Measurements from ENCODE around the gene RNF144A. TPM values are rescaled to one million over a fixed set of nuclear protein-coding genes. Genes with fewer than 3 reads are reported as not detected.

RNF144A gene
- total and polyA plus RNA-seq, 2 donors from 2014 or later, result 4.2 to 12.3 TPM

DNA sequence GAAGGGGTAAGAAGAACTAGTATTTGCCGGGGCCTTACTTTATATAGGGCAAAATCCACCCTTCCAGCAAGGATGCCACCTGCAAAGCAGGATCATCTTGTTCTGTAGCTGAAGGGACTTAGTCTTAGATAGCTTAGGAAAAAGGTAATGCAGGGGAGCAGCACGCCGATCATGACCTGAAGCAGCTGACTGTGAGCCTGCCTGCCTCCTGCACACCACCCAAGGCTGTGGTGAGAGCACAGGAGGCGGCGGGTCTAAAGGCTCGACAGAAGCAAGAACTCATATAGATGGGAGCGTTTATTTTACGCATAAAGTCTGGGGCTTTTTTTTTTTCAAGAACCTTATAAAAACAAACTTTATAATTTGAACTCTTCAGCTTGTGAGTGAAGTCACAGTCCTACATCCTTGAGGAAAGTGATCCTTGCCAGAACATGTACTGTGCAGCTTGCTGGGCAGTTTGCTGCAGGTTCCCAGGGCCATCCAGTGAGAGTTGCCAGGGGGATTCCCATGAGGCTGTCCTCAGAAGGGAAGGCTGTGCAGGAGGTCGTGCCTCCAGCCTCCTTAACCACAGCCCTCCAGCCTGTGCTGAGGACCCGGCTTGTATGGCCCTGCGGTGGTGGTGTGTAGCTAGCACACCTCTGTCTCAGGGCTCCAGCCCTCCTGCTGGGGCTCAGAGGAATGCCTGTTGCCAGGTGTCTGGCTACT is 92.1 kb downstream of the RNF144A start:
- Histone ChIP-seq H3K27ac (ENCODE audit: low read depth in 2 of 2, low read length in 2 of 2) (no peak overlapping the region), H3K9me3 (ENCODE audit: control insufficient read depth in 2 of 3, insufficient read depth in 1 of 3, low read length in 3 of 3) (no peaks in the 10 kb centered on the region), H3K9ac (ENCODE audit: low read length in 3 of 3) (no peak overlapping the region), H3K4me3 (ENCODE audit: low read length in 3 of 3) (no peak overlapping the region), H3K36me3 (ENCODE audit: control insufficient read depth in 2 of 3, insufficient read depth in 3 of 3, low read length in 3 of 3) (no peaks in the 10 kb centered on the region), H3K27me3 (ENCODE audit: control insufficient read depth, insufficient read depth, low read length) (no peaks in the 10 kb centered on the region), H3K4me1 (ENCODE audit: control insufficient read depth in 2 of 3, insufficient read depth in 2 of 3, low read depth in 1 of 3, low read length in 3 of 3) (peaks cover 0 to 18% (median 15%) of the 10 kb centered on the region in 3 donors)
- TF ChIP-seq, protein P1, sequence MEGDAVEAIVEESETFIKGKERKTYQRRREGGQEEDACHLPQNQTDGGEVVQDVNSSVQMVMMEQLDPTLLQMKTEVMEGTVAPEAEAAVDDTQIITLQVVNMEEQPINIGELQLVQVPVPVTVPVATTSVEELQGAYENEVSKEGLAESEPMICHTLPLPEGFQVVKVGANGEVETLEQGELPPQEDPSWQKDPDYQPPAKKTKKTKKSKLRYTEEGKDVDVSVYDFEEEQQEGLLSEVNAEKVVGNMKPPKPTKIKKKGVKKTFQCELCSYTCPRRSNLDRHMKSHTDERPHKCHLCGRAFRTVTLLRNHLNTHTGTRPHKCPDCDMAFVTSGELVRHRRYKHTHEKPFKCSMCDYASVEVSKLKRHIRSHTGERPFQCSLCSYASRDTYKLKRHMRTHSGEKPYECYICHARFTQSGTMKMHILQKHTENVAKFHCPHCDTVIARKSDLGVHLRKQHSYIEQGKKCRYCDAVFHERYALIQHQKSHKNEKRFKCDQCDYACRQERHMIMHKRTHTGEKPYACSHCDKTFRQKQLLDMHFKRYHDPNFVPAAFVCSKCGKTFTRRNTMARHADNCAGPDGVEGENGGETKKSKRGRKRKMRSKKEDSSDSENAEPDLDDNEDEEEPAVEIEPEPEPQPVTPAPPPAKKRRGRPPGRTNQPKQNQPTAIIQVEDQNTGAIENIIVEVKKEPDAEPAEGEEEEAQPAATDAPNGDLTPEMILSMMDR (IDR thresholded peaks at IDR 0.05; ENCODE audit: borderline replicate concordance, extremely low read depth, insufficient read depth), result no peak
- FAIRE-seq, result no peak
- intact Hi-C loops (cut with DNase I), result no loop called here
- DNase-seq, result no peak

DNA sequence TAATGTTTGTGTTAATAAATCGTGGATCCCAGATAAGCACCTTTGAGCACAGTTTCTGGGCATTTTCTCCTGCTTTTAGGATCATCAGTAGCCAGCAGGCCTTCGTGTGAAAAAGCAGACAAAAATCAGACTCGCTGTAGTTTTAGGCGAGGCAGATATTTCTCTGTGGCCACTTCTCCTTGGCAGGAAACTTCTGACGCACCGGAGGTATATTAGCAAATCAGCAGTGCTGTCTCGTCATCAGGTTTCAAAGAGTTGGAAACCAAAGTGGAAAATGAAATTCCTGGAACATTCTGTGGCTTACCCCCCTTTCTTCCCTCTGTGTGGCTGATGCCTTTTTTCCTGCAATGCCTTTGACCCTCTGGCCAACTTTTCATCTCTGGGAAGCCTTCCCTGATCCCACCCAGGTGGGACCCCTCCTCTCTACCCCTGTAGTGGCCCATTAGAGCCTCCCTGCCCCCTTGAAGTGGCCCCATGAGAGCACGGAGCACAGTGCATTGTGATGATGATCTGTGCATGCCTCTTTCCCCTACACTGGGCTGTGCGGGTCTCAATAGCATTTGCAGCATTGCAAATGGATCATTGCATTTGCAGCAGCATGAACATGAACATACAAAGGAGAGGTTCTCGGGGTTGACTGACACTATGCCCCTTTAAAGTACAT is 93.3 kb downstream of the RNF144A start:
- no peaks in the 10 kb centered on the region for H3K9me3 ChIP-seq (ENCODE audit: control insufficient read depth in 2 of 3, insufficient read depth in 1 of 3, low read length in 3 of 3)
- no peaks in the 10 kb centered on the region for H3K27me3 ChIP-seq (ENCODE audit: control insufficient read depth, insufficient read depth, low read length)
- no peak overlapping the region for H3K4me3 ChIP-seq (ENCODE audit: low read length in 3 of 3)
- intact Hi-C loops (cut with DNase I), result no loop called here
- H3K27ac ChIP-seq (ENCODE audit: low read depth in 2 of 2, low read length in 2 of 2), result no peak overlapping the region
- H3K36me3 ChIP-seq (ENCODE audit: control insufficient read depth in 2 of 3, insufficient read depth in 3 of 3, low read length in 3 of 3), result no peaks in the 10 kb centered on the region
- no peak overlapping the region for H3K9ac ChIP-seq (ENCODE audit: low read length in 3 of 3)
- H3K4me1 ChIP-seq (ENCODE audit: control insufficient read depth in 2 of 3, insufficient read depth in 2 of 3, low read depth in 1 of 3, low read length in 3 of 3), result peaks cover 2 to 18% (median 15%) of the 10 kb centered on the region in 3 donors
- FAIRE-seq (no peak), DNase-seq (peak in 1 of 5 donors; percentile 46)
- TF ChIP-seq, protein P1 (IDR thresholded peaks at IDR 0.05; ENCODE audit: borderline replicate concordance, extremely low read depth, insufficient read depth), result no peak

DNA sequence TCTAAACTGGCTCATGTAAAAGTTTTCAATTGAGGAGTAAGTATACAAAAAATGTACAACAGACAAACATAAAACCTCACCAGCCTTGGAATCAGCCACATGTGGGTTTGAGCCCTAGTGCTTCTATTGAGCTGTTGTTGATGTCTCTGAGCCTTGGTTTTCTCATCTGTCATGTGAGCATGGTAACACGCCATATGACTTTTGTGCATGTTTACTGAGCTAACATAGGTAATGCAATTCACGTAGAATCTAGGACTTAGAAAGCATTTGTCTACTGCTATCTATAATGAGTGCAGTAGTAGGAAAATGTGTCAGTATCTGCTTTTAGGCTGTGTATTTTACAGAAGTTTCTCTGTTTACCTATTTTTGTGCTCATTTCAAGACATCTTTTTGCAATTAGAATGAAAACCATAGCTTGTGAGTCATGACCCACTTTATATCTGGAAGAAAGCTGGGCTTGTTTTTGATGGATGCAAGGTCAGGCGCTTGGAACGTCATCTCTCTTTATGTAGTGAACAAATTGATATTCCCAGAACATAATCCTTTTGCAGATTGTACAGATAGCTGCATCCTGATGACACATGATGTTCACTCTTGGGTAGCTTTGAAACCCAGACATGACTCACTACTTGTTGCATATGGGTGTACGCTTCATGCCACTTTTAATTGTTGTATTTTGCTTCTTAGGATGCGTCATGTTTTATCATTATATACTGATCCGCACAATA is 94.3 kb downstream of the RNF144A start:
- H3K4me3 ChIP-seq (ENCODE audit: low read length in 3 of 3), result no peak overlapping the region
- TF ChIP-seq, protein P1 (IDR thresholded peaks at IDR 0.05; ENCODE audit: borderline replicate concordance, extremely low read depth, insufficient read depth), result no peak
- no peaks in the 10 kb centered on the region for H3K9me3 ChIP-seq (ENCODE audit: control insufficient read depth in 2 of 3, insufficient read depth in 1 of 3, low read length in 3 of 3)
- no peaks in the 10 kb centered on the region for H3K36me3 ChIP-seq (ENCODE audit: control insufficient read depth in 2 of 3, insufficient read depth in 3 of 3, low read length in 3 of 3)
- no peak for FAIRE-seq
- intact Hi-C loops (cut with DNase I), result no loop called here
- no peak for DNase-seq
- H3K27ac ChIP-seq (ENCODE audit: low read depth in 2 of 2, low read length in 2 of 2), result no peak overlapping the region
- no peak overlapping the region for H3K9ac ChIP-seq (ENCODE audit: low read length in 3 of 3)
- peaks cover 2 to 18% (median 15%) of the 10 kb centered on the region in 3 donors for H3K4me1 ChIP-seq (ENCODE audit: control insufficient read depth in 2 of 3, insufficient read depth in 2 of 3, low read depth in 1 of 3, low read length in 3 of 3)
- H3K27me3 ChIP-seq (ENCODE audit: control insufficient read depth, insufficient read depth, low read length), result no peaks in the 10 kb centered on the region

Measured in kidney (tissue), 14 donors.